ENCODE results near the gene KCNC1.

GRCh38 chr11:17738151-17738973 is 3.8 kb downstream of the KCNC1 start:
- TF ChIP-seq GATA2 (IDR thresholded peaks at IDR 0.05; ENCODE audit: low read depth, low read length) (no peak), GATA3 (IDR thresholded peaks at IDR 0.05; ENCODE audit: low read depth, low read length) (no peak)

Data from SH-SY5Y (cell line).